GM13976 (cell line): ENCODE data around the gene EIF3L.
A peak's percentile ranks its signal among the peaks of the same experiment; 100 is the strongest.

ENCODE experiments used
- DNase-seq: peaks from one replicate; pipeline ENCODE4 v3.0.0; 2012; ENCODE audit warnings: low spot score
- CTCF ChIP-seq: IDR thresholded peaks from 2 replicates; pipeline ENCODE4 v1.5.1; 2012; ENCODE audit warnings: borderline replicate concordance, mild to moderate bottlenecking; ENCODE audit not compliant: insufficient read depth; ENCODE audit errors: extremely low read depth, missing control alignments, control extremely low read depth
- in situ Hi-C: fragments of 300-500 bp; cut with MboI; formaldehyde crosslinking; loops from one replicate; pipeline ENCODE4 v1.12.0; 2022; ENCODE audit warnings: low sequenced_read_pairs, mixed read lengths, inconsistent platforms; ENCODE audit not compliant: unreplicated experiment

The EIF3L gene

GRCh38 chr22:37906364-37907008 is 57.3 kb downstream of the EIF3L start:
- TF ChIP-seq CTCF = no peak
- DNase-seq = peak; percentile 82
- in situ Hi-C loops = no loop called here

- no peak for TF ChIP-seq CTCF
- in situ Hi-C loops = no loop called here
- DNase-seq = no peak
These were observed 58.1 kb downstream of the EIF3L start for GRCh38 chr22:37907036-37907954.

- DNase-seq = no peak
- in situ Hi-C loops = no loop called here
- TF ChIP-seq CTCF = no peak
These were observed 60.5 kb downstream of the EIF3L start for GRCh38 chr22:37909766-37910165.

GRCh38 chr22:37910890-37911672 is 61.9 kb downstream of the EIF3L start:
- no peak for DNase-seq
- no peak for TF ChIP-seq CTCF
- in situ Hi-C loops = no loop called here

GRCh38 chr22:37911697-37912096 is 62.5 kb downstream of the EIF3L start:
- TF ChIP-seq CTCF = no peak
- no peak for DNase-seq
- in situ Hi-C loops = no loop called here

GRCh38 chr22:37912171-37912570 is 63.0 kb downstream of the EIF3L start:
- in situ Hi-C loops = no loop called here
- no peak for TF ChIP-seq CTCF
- DNase-seq = no peak
